GM13976 (cell line): ENCODE data around the gene PFDN5.
A peak's percentile ranks its signal among the peaks of the same experiment; 100 is the strongest.

Source experiments
- DNase-seq: peaks from one replicate; pipeline ENCODE4 v3.0.0; 2012; ENCODE audit warnings: low spot score
- CTCF ChIP-seq: IDR thresholded peaks from 2 replicates; pipeline ENCODE4 v1.5.1; 2012; ENCODE audit warnings: borderline replicate concordance, mild to moderate bottlenecking; ENCODE audit not compliant: insufficient read depth; ENCODE audit errors: extremely low read depth, missing control alignments, control extremely low read depth
- in situ Hi-C: fragments of 300-500 bp; cut with MboI; formaldehyde crosslinking; loops from one replicate; pipeline ENCODE4 v1.12.0; 2022; ENCODE audit warnings: low sequenced_read_pairs, mixed read lengths, inconsistent platforms; ENCODE audit not compliant: unreplicated experiment

PFDN5 gene

DNA sequence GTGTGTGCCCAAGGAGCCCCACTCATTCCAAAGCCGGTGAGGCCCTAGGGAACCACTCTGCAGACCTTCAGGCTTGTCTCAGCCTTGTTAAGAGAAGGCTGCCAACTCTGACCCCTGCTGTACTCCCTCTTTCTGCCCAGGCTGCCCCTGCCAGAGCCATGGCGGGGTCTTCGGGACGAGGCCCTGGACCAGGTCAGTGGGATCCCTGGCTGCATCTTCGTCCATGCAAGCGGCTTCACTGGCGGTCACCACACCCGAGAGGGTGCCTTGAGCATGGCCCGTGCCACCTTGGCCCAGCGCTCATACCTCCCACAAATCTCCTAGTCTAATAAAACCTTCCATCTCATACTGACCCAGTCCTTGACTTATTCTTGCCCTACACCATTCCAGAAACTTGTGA, 11.5 kb downstream of the PFDN5 start:
- in situ Hi-C loops, result no loop called here
- DNase-seq, result no peak
- TF ChIP-seq CTCF, result no peak

DNA sequence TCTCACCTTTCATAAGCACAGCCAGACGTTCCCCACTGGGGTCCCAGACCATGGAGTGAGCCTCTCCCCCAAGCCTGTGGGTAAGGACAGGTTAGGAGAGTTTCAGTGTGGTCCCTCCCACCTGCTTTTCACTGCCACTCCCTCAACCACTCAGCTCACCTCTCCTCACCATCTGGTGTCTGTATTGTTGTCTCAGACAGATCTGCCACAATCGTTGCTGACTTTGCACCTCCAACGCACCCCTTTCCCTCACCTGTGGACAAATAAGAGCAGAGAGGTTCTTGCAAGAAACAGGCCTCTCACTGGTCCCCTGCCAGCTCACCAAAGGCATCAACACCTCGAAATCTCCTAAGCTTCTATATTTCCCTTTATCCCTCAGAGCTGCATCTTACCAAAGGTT, 12.9 kb downstream of the PFDN5 start:
- TF ChIP-seq CTCF, result no peak
- in situ Hi-C loops, result no loop called here

DNA sequence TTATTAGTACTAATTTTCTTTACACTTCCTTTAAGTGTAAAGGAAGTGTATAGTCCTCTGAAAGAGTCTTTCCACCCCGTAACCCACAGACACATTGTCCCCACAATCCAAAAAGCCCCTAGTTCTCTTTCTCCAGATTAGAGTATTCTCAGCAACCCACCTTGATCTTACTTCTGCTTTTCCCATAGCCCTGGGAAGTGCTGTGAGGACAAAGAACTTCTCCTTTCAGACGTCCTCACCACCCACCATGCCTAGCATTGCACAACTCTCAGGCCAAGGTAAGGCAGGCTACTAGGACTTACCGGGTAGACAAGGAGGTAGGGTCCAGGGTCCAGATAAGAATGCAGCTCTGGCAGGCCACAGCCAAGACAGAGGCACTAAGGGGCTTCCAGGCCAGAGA, 18.7 kb downstream of the PFDN5 start:
- TF ChIP-seq CTCF, result no peak
- DNase-seq, result peak; percentile 56
- in situ Hi-C loops, result no loop called here

More for the DNA sequence above, 12.9 kb downstream of the PFDN5 start:
- DNase-seq, result no peak

DNA sequence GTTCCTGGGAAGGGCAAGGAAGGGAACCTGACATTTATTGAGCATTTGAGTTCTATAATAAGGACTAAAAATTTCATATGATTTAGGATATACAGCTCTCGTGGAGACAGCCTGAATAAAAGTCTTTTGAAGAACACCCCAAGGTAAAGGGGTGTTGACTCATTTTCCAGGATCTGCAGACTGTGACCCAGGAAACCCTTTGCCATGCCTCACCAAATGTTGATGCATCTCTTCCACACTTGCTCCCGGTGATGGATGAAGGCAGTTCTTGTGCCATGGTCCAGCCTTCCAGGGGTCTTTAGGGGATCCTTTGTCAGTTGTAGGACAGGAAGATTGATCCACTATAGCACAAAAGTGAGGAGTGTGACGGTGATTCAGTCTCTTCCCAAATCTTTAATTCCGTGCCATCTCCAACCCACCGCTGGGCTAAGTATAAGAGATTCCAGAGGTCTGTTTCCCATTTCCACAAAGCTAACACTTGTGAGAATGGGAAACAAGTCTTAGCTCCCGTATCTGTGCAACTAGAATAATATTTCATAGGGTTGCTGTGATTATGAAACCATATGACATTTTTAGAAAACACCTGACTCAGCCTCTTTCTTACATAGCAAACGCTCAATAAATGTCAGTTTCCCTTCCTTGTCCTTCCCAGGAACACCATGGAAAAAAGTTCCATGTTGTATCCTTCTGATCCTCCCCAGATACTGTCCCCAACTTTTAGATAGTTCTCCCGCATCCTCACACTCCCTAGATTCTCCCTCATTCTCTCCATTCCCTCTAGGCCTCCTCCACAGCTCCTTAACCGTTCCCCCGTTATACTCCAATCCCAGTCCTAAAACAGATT, 25.2 kb downstream of the PFDN5 start:
- TF ChIP-seq CTCF, result no peak
- in situ Hi-C loops, result no loop called here
- no peak for DNase-seq

- peak; percentile 78 for DNase-seq
- in situ Hi-C loops, result no loop called here
- TF ChIP-seq CTCF, result no peak
These were observed 28.9 kb downstream of the PFDN5 start for GRCh38 chr12:53324113-53324778.

DNA sequence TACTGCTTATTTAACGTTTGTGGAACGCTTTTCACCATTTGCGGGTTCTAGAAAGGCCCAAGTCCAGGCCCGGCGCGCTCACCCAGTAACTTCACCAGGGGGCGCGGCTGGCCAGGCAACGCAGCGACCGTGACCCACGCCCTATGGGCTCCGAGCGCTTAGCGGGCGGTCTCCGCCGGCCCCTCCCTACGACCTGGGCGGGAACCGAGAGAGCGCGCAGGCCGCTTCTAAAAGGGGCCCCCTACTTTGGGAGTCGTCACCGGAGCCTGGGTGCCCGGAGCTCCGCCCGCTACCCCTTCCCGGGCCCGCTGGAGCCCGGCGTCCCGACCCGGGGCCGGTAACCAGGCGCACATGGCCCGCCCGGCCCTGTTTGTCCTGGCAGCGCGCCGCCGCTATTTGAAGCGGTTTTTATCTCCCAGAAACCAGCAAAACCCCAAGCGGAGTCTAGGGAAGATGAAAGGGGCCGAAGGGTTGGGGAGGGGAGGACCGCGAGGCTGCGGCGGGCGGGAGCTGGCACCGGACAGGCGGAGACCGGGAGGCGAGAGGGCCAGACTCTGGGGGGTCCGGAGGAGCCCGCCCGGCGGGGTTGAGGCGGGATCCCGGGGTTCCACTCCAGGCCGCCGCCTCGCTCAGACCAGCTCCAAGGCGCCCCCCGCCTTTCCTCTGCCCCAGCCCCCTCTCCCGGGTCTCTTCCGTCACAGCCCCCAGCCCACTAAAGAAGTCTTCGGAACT, 29.6 kb downstream of the PFDN5 start:
- peak; percentile 86 for TF ChIP-seq CTCF
- in situ Hi-C loops, result no loop called here
- peak; percentile 95 for DNase-seq
